Measurements from ENCODE around the gene DAGLA. TPM values are rescaled to one million over a fixed set of nuclear protein-coding genes. Genes with fewer than 3 reads are reported as not detected.

The DAGLA gene
- total RNA-seq, 3 donors from 2014 or later (not counting 1 experiment from before 2014, with no cell fraction given), result 0.18 to 0.48 (median 0.38) TPM

DNA sequence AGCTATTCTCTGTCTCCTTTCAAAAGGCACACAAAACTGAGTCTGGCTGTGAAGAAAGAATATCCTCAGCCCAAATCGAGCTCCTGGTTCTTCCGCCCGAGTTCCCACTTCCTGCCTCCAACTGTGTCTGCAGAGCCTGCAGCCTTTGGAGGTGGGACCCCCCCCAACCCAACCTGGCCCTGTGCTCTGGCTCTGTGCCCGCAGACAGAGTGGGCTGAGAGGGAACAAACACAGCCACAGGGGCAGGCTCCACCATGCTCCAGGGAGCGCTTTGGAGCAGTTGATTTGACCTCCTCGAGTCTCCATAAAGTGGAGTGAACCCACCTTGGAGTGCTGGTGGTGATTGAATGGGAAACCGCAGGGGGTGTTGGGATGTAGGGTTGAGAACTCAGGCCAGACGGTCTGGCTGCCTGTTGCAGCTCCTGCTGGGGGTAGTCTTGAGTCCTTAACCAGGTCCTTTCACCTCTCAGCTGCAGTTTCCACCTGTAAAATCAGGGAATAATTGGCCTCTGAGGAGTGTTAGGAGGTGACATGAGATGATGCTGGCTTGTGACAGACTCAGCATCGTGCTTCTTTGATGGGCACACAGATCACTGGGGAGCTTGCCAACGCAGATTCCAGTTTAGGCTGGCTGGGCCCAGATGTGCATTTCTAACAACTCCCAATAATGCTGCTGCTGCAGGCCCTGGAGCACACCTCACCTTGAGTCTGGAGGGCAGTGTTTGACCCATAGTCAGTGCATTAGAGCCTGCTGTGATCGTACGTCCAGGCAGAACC is 11.4 kb downstream of the DAGLA start:
- Histone ChIP-seq H3K36me3 (ENCODE audit: control insufficient read depth, insufficient read depth, low read length) (no peaks in the 10 kb centered on the region), H3K4me1 (ENCODE audit: control insufficient read depth, insufficient read depth, low read length) (peaks cover 18% of the 10 kb centered on the region), H3K27ac (ENCODE audit: low read length) (no peak overlapping the region), H3K27me3 (ENCODE audit: control insufficient read depth, insufficient read depth, low read length) (peaks cover 2% of the 10 kb centered on the region), H3K9me3 (ENCODE audit: control insufficient read depth, insufficient read depth, low read length) (no peaks in the 10 kb centered on the region), H3K4me3 (ENCODE audit: low read length) (no peak overlapping the region)
- TF ChIP-seq, protein P1, sequence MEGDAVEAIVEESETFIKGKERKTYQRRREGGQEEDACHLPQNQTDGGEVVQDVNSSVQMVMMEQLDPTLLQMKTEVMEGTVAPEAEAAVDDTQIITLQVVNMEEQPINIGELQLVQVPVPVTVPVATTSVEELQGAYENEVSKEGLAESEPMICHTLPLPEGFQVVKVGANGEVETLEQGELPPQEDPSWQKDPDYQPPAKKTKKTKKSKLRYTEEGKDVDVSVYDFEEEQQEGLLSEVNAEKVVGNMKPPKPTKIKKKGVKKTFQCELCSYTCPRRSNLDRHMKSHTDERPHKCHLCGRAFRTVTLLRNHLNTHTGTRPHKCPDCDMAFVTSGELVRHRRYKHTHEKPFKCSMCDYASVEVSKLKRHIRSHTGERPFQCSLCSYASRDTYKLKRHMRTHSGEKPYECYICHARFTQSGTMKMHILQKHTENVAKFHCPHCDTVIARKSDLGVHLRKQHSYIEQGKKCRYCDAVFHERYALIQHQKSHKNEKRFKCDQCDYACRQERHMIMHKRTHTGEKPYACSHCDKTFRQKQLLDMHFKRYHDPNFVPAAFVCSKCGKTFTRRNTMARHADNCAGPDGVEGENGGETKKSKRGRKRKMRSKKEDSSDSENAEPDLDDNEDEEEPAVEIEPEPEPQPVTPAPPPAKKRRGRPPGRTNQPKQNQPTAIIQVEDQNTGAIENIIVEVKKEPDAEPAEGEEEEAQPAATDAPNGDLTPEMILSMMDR (IDR thresholded peaks at IDR 0.05), result no peak
- Mint-ChIP-seq H3K36me3 (no peaks in the 10 kb centered on the region), H3K4me3 (no peak overlapping the region), H3K27ac (no peak overlapping the region), H3K4me1 (peaks cover 10 to 13% of the 10 kb centered on the region in 2 donors), H3K9me3 (no peaks in the 10 kb centered on the region), H3K27me3 (ENCODE audit: low read depth in 2 of 2) (peaks cover 4 to 26% of the 10 kb centered on the region in 2 donors)
- no peak for DNase-seq
- ATAC-seq, result no peak
- intact Hi-C loops (cut with micrococcal nuclease), result no loop called here
- 77% methylated on average over 12 of the region's 12 CpGs for WGBS (ENCODE audit: insufficient coverage)

DNA sequence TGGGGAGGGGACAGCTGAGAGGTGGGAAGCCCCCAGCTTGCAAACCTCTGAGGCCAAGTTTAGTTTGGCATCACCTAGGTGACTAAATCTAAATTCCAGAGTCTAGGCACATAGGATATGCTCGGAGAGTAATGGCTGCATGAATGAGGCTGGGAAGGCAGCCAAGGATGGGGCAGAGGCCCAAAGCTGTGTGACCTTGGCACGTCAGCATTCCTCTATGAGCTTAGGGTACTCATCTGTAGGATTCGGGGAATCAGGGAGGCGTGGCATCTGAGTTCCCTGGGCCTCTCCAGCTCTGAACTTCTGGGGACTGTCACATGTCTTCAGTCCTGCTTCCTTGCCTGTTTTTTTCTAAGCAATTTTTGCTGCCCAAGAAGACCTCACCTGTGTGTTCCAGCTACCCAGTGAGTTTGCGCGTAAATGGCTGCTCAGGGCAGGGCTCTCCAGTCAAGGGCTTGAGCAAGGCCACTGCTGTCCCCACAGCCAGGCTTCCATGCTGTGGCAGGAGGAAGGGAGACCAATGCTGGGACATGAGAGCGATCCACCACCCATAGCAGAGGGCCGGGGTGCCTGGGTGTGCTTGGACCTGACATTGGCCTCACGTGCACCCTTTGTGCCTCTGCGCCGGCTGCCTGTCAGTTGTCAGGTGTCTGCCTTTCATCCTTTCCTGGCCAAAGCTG is 13.9 kb downstream of the DAGLA start:
- Mint-ChIP-seq H3K27ac (peak overlapping the region in 1 of 2 donors; percentile 18), H3K4me3 (no peak overlapping the region), H3K36me3 (no peaks in the 10 kb centered on the region), H3K27me3 (ENCODE audit: low read depth in 2 of 2) (peaks cover 0 to 13% of the 10 kb centered on the region in 2 donors), H3K9me3 (no peaks in the 10 kb centered on the region), H3K4me1 (peaks cover 20 to 27% of the 10 kb centered on the region in 2 donors)
- DNase-seq (no peak), ATAC-seq (no peak)
- intact Hi-C loops (cut with micrococcal nuclease), result no loop called here
- Histone ChIP-seq H3K27ac (ENCODE audit: low read length) (no peak overlapping the region), H3K4me1 (ENCODE audit: control insufficient read depth, insufficient read depth, low read length) (peaks cover 39% of the 10 kb centered on the region), H3K4me3 (ENCODE audit: low read length) (no peak overlapping the region), H3K27me3 (ENCODE audit: control insufficient read depth, insufficient read depth, low read length) (no peaks in the 10 kb centered on the region), H3K36me3 (ENCODE audit: control insufficient read depth, insufficient read depth, low read length) (no peaks in the 10 kb centered on the region), H3K9me3 (ENCODE audit: control insufficient read depth, insufficient read depth, low read length) (no peaks in the 10 kb centered on the region)
- WGBS (ENCODE audit: insufficient coverage), result 93% methylated on average over 11 of the region's 11 CpGs
- TF ChIP-seq, protein P1 (IDR thresholded peaks at IDR 0.05), result no peak

DNA sequence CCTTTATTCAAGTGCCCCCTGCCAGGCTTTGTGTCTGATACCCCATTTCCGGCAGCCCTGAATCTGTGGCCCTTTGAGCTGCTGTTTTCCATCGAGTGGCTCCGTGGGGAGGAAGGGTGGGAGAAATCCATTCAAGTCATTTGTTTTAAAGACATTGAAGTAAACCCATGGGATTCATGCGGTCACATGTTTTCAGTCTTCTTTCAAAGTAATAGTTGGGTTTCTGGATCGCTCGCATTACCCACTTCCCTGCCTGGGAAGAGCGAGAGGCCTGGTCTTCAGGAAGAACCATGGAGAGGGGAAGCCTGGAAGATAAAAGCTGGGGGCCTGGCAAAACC is 14.4 kb downstream of the DAGLA start:
- intact Hi-C loops (cut with micrococcal nuclease), result no loop called here

More for the DNA sequence above, 14.4 kb downstream of the DAGLA start:
- TF ChIP-seq, protein P1 (IDR thresholded peaks at IDR 0.05), result no peak
- Histone ChIP-seq H3K27ac (ENCODE audit: low read length) (no peak overlapping the region), H3K4me3 (ENCODE audit: low read length) (no peak overlapping the region), H3K4me1 (ENCODE audit: control insufficient read depth, insufficient read depth, low read length) (peaks cover 41% of the 10 kb centered on the region), H3K36me3 (ENCODE audit: control insufficient read depth, insufficient read depth, low read length) (no peaks in the 10 kb centered on the region), H3K27me3 (ENCODE audit: control insufficient read depth, insufficient read depth, low read length) (no peaks in the 10 kb centered on the region), H3K9me3 (ENCODE audit: control insufficient read depth, insufficient read depth, low read length) (no peaks in the 10 kb centered on the region)
- 97% methylated on average over 7 of the region's 7 CpGs for WGBS (ENCODE audit: insufficient coverage)
- Mint-ChIP-seq H3K27ac (peak overlapping the region in 1 of 2 donors; percentile 18), H3K36me3 (no peaks in the 10 kb centered on the region), H3K9me3 (no peaks in the 10 kb centered on the region), H3K27me3 (ENCODE audit: low read depth in 2 of 2) (peaks cover 0 to 8% of the 10 kb centered on the region in 2 donors), H3K4me1 (peaks cover 20 to 27% of the 10 kb centered on the region in 2 donors), H3K4me3 (no peak overlapping the region)
- DNase-seq (no peak), ATAC-seq (no peak)

Measured in natural killer cell (primary cell).